ENCODE measurements around the gene PPP2R5C.
"Not testable (repeated sequence)": the region's sequence is repeated elsewhere in the genome, so short reads cannot be mapped to it uniquely, and the experiment has no call there.

Gene PPP2R5C

GRCh38 chr14:101726954-101727302 lies 34.6 kb upstream of the PPP2R5C start:
- DNase-seq (ENCODE audit: low spot score) (no peak), FAIRE-seq (no peak)

DNA sequence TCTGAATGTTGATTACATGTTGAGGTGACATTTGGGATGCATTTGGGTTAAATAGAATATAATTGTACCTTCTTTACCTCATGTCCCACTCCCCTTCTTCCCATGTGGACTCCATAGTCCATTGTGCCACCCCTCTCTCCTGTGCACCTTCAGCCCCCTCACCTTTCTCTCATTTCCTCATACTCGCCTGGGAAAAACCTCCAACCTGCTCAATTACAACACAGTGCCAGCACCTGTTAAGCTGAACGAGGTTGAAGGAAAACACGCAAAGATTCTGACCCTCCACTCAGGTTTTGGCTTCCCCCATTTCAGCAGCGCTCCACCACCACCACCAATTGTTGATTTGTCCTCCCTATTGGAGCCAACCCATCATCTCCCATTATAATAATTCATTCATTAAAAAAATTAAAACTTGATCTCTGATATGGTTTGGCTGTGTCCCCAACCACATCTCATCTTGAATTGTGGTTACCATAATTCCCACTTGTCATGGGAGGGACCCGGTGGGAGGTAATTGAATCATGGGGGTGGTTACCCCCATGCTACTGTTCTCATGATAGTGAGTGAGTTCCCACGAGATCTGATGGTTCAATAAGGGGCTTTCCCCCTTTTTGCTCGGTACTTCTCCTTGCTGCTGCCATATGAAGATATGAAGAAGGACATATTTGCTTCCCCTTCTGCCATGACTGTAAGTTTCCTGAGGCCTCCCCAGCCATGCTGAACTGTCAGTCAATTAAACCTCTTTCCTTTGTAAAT lies 33.7 kb upstream of the PPP2R5C start:
- no peak for FAIRE-seq
- no peak for DNase-seq (ENCODE audit: low spot score)

- no peak for DNase-seq (ENCODE audit: low spot score)
- no peak for FAIRE-seq
Measured at GRCh38 chr14:101728367-101728742, 33.2 kb upstream of the PPP2R5C start.

DNA sequence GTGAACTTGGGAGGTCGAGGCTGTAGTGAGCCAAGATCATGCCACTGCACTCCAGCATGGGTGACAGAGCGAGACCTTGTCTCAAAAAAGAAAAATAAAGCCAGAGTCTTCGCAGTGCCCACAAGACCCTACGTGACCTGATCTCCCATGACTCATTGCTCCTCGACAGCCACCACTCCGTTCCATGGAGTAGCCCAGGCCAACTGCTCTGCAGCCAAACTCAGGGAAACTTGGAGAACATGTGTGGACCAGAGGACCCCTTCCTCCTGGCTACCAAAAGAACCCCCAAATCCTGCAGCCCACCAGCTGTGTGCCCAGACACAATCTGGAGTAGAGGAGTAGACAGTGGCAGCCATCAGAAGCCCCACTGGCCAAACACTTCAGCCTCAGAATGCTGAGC lies 32.1 kb upstream of the PPP2R5C start:
- DNase-seq (ENCODE audit: low spot score) (no peak), FAIRE-seq (no peak)

- FAIRE-seq, result not testable (repeated sequence)
Measured at GRCh38 chr14:101730157-101730556, 31.4 kb upstream of the PPP2R5C start.

GRCh38 chr14:101730626-101731186 lies 30.8 kb upstream of the PPP2R5C start:
- FAIRE-seq (no peak), DNase-seq (ENCODE audit: low spot score) (no peak)

More at GRCh38 chr14:101730157-101730556, 31.4 kb upstream of the PPP2R5C start:
- not testable (repeated sequence) for DNase-seq (ENCODE audit: low spot score)

DNA sequence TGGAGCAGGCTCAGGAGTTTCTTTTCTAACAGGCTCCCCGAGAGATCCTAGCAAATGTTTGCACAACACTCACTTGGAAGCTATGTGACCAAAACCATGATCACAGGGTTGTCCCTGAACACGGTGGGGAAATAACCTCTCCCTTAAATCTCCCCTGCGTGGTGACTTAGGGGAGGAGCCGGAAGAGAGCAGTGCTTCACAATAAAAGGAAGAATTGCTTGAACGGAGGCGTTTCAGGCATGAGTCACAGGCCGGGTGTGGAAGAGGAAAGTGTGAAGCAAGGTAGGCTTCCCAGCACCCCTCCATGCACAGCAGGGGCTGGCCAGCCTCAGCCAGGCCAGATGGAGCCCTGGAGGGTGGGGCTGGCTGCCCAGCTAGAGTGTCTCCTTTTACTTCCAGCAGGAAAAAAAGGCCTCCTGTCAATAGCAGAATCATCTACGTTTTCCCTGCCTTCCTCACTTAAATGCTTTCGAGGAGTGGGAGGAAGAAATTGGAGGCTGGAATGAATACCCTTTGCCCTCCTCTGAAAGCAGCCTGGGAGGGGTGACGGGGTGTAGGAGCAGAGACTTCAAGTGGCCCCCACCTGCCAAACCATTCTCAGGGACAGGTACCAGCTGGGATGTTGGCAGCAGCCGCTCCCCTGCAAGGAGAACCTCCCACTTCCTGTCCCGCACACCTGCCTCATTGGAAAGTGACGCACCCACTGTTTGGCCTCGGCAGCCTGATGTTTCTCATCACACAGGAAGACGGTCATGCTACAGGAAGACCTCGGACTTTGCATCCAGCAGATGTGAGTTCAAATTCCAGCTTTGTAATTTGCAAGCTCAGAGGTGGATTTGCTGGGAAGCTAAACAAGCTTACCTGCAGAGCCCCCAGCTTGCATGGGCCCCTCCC lies 30.1 kb upstream of the PPP2R5C start:
- FAIRE-seq (peak; percentile 60), DNase-seq (ENCODE audit: low spot score) (peak; percentile 79)

GRCh38 chr14:101732118-101732517 lies 29.4 kb upstream of the PPP2R5C start:
- FAIRE-seq (no peak), DNase-seq (ENCODE audit: low spot score) (no peak)

GRCh38 chr14:101733211-101733610 lies 28.3 kb upstream of the PPP2R5C start:
- peak; percentile 21 for DNase-seq (ENCODE audit: low spot score)
- FAIRE-seq, result no peak

DNA sequence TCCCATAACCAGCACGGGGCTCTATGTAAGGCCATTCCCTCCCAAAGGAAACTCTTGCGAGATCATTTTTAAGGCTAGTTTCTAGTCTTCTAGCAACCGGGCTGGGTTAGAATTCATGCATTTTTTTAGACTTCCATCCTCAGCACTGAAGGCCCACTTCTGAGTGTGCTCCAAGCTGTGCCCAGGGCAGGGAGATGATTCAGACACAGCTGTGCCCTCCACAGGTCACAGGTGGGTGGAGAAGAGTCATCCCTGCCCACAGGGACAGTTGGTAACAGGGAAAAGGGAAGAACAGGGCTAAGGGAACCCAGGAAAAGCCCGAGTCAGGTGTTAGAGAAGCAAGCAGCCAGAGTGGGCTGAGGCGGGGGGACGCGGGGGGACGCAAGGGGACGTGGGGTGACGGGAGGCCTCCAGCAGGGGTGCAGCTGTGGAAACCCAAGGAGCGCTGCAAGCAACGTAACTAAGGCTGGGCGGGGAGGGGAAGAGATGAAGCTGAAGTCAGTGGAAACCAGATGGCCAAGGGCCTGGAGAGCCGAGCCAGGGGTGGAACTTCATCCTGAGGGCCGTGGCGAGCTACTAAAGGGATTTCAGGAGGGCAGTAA lies 27.2 kb upstream of the PPP2R5C start:
- FAIRE-seq (no peak), DNase-seq (ENCODE audit: low spot score) (no peak)

DNA sequence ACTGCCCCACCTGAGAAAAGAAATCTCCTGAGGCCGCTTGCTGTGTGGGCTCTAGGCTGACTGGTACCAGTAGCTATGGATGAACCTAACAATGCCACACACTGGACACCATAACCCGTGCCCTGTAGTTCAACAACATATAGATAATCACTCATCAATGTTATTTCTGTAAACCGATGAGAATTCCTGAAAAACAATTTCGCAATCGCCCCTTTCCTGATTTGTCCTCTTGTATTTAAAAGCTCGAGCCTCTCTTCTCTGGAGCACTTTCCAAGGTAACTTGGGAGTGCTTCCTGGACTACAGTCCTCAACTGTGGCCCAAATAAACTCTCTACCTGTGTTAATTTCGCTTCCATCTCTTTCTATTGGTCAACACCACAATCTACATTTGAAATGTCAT lies 26.1 kb upstream of the PPP2R5C start:
- DNase-seq (ENCODE audit: low spot score) (no peak), FAIRE-seq (no peak)

DNA sequence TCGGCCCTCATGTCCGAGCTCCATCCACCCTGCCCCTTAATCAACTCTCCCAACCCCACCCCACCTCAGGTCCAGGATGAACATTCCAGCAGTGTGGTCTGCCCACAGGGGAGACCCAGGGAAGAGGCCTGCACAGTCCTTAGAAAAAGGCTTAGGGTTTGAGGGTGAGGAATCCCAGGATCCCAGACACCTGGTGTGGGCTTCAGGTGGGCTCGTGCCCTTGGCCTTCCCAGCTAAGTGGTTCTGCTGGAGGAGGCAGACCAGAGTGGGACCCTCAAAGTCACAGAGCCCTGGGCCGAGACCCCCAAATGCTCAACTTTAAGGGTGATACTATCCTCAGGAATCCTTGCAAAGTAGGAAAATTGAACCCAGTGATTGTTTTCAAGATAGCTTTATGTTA lies 25.4 kb upstream of the PPP2R5C start:
- no peak for FAIRE-seq
- DNase-seq (ENCODE audit: low spot score), result no peak

- DNase-seq (ENCODE audit: low spot score), result no peak
Measured at GRCh38 chr14:101736585-101736984, 24.9 kb upstream of the PPP2R5C start.

GRCh38 chr14:101737414-101738339 lies 23.8 kb upstream of the PPP2R5C start:
- DNase-seq (ENCODE audit: low spot score) (no peak), FAIRE-seq (no peak)

More at GRCh38 chr14:101736585-101736984, 24.9 kb upstream of the PPP2R5C start:
- FAIRE-seq, result no peak

GRCh38 chr14:101738703-101739320 lies 22.7 kb upstream of the PPP2R5C start:
- DNase-seq (ENCODE audit: low spot score), result no peak
- FAIRE-seq, result no peak

GRCh38 chr14:101739446-101740141 lies 21.9 kb upstream of the PPP2R5C start:
- FAIRE-seq (no peak), DNase-seq (ENCODE audit: low spot score) (no peak)

DNA sequence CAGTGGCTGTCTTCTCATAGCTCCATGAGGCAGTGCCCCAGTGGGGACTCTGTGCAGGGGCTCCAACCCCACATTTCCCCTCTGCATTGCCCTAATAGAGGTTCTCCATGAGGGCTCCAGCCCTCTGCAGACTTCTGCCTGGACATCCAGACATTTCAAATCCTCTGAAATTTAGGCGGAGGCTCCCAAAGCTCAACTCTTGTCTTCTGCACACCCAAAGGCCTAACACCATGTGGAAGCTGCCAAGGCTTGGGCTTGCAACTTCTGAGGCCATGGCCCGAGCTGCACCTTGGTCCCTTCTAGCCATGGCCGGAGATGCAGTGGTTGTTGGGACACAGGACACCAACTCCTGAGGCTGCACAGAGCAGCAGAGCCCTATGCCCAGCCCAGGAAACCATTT lies 20.5 kb upstream of the PPP2R5C start:
- no peak for FAIRE-seq

GRCh38 chr14:101743701-101744100 lies 17.8 kb upstream of the PPP2R5C start:
- FAIRE-seq (no peak), DNase-seq (ENCODE audit: low spot score) (no peak)

More for the DNA sequence above, 20.5 kb upstream of the PPP2R5C start:
- no peak for DNase-seq (ENCODE audit: low spot score)

- not testable (repeated sequence) for FAIRE-seq; DNase-seq (ENCODE audit: low spot score)
Measured at GRCh38 chr14:101744382-101744781, 17.1 kb upstream of the PPP2R5C start.

- FAIRE-seq; DNase-seq (ENCODE audit: low spot score): not testable (repeated sequence)
Measured at GRCh38 chr14:101749756-101750155, 11.8 kb upstream of the PPP2R5C start.

All from RCC 7860 (cell line).